RCC 7860 (cell line): Measurements from ENCODE around the gene C17orf113.
"Not testable (repeated sequence)": the region's sequence is repeated elsewhere in the genome, so short reads cannot be mapped to it uniquely, and the experiment has no call there.

ENCODE experiments used
- DNase-seq: peaks from one replicate; pipeline ENCODE4 v3.0.0-alpha.2; 2015; ENCODE audit warnings: low spot score
- FAIRE-seq: peaks from 2 replicates; lab custom pipeline; 2012; peaks lifted over from hg19 to GRCh38; lab: Jason Lieb, UNC

Gene C17orf113

DNA sequence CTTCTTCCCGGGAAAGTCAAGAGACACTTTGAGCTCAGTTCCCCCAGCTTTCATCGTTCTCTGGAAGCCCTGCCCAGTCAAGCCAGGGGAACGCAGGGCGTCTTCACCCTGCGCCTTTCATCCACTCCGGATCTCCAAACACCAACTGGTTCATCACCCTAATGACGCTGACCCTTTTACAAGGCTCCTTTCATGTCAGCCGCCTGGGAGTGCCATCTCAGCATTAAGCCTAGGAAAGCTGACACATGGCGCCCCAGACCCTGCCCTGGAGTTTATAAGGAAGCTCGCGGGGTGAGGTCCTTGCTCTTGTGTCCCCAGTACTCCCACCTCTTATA, 32.6 kb downstream of the C17orf113 start:
- no peak for FAIRE-seq
- no peak for DNase-seq

DNA sequence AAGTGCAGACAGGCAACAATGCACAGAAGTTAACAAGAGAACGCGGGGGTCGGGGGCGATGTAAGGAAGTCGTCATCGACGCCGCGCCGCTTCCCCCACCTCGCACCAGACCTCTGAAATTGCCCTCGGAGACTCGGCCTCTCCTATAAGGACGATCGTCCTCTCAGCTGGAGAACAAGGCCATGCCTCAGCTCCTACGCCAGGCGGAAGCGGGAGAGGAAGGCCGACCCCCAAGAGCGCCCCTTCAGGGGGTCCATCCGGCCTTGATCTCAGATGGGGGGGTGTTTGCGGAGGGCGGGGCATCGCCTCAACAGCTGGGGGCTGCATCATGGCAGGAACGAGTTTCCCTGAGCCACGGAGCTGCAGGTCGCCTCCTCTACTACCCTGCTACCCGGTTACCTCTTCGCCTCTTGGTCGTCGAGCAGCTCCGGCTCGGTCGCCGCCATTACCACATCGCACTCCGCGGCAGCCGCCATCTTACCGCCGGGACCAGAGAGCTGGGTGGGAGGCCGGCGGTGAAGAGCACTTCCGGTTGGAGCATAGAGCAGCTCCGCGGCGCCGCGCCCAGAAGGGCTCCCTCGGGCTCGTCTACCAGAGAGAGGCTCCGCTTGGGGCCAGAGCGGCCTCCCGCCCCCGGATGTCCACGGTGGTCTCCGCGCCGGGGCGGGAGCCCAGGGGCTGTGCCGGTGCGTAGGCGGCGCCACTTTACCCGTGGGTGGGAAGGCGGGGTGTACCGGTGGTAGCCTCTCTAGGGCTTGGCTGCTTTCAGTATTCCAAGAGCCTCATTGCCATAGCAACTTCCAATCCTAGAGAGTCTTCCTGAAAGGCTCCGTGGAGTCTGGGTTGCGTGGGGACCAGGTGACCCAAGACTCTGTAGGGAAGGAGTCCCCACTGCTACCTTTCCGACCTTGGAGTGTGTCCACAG, 33.2 kb downstream of the C17orf113 start, which contains the start of gene DNAJC7:
DNAJC7 (minus strand) TSS at position 499 of the 925 bp plus-strand sequence; CDS start at position 476, 23 bp downstream.
- FAIRE-seq (no peak), DNase-seq (peak; percentile 77)

DNA sequence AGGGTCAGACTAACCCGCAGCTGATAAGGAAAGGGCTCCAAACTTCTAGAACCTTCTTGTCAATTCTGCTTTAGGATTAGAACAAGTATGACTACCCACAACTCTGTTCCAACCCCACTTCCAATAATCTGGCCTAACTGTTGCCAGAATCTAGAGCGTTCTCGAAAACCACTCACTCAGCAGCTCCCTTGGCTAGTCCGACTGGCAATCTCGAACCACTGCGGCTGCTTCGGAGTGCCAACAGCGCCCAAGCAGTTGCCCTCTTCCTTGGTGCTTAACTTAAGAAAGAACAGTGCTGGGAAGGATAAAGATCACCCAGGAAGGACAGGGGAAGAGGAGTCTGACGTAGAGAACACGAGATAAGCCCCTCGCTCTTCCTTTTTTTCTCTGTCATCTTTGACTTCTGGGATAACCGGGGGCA, 34.0 kb downstream of the C17orf113 start:
- FAIRE-seq = no peak
- no peak for DNase-seq

DNA sequence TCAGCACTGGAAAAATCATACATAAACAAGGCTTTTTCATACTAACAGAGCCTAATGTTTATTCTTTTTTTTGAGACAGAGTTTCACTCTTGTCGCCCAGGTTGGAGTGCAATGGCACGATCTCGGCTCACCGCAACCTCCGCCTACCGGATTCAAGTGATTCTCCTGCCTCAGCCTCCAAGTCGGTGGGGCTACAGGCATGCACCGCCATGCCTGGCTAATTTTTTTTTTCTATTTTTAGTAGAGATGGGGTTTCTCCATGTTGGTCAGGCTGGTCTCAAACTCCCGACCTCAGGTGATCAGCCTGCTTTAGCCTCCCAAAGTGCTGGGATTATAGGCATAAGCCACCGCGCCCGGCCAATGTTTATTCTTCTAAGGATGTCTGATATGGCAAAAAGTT, 36.7 kb downstream of the C17orf113 start:
- FAIRE-seq, DNase-seq: not testable (repeated sequence)

DNA sequence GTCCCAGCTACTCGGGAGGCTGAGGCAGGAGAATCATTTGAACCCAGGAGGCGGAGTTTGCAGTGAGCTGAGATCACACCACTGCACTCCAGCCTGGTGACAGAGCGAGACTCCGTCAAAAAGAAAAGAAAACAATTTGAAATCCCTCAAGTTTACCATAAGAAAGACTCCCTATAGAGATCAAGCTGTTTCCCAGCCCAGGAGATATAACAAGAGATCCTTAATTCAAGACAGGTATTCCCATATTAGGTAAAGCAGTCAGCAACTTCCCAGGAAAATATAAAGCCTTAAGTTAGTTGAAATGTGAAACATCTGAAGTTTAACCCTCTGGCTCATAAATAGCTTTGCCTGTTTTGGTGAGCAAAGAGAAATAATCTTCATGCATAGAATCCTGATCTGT, 38.0 kb downstream of the C17orf113 start:
- DNase-seq, FAIRE-seq: not testable (repeated sequence)

DNA sequence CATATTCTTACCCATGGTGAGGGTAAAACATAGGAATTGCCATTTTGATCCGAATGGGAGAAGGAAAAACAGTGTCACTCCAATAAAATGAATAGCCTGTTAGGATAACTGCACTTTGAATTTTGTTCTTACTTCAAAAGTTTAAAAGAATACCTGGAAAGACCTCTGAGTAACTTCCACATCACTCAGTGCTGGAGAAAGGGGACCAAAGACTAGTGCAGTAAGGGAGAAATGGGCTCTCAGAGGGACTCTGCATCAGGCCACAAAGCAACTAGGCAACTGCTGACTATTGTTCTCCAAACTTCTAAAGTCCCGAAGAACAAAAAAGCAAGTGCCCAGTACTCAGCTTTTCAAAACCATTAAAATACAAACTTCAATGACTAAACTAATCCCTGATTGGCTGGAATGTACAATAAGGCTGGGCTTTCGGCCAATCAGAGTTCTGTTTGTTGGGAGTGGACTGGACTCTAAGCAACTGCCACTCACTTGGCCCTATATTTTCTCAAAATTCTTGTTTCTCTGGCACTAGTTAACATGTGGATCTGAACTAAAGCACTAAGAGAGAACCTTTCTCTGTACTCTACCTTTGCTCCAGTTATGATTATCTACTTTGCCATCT, 39.4 kb downstream of the C17orf113 start:
- DNase-seq = no peak
- FAIRE-seq = no peak

DNA sequence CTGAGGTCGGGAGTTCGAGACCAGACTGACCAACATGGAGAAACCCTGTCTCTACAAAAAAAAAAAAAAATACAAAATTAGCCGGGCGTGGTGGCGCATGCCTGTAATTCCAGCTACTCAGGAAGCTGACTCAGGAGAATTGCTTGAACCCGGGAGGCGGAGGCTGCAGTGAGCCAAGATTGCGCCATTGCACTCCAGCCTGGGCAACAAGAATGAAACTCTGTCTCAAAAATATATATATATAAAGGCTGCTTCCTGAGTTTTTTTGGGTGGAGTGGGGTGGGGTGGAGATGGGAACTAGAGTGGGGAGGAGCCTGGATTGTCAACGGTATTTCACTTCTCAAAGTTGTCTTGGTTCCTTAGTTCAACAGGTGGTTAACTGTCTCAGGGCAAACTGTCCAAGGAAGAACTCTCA, 40.1 kb downstream of the C17orf113 start:
- FAIRE-seq, DNase-seq: not testable (repeated sequence)

DNA sequence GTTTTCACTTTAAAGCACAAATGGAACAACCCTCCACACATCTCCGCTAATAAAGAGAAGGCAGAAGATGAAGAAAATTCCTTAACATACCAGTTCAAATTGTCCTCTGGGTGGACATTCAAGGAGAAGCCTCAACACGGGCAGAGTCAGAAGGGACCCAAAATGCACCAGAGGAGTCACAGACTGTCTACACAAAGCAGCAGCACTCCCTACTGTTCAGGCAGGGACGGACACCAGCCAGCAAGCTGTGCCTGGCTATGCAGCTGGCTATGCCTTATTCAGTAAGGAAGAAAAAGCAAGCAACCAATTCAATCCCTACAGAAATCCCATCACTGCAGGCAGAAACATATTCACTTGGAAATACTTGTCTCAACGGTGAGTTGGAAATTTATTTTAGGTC, 41.2 kb downstream of the C17orf113 start:
- DNase-seq = no peak
- no peak for FAIRE-seq

DNA sequence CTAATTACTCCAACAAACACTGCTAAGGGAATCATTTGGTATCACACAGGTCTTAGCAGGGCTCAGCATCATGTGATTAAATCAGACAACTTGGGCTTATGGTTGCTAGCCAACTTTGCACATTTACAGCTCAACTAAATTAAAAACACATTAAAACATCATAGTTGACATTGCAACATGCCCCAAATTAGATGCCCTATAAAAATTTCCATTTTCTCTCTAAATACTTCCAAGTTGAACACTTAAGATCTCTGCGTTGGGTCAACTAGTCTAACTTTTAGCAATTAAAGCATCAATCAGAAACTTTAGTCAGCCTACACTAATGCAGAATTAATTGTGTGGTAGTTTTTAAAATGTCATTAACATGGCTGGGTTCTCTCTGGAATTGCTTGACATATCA, 45.2 kb downstream of the C17orf113 start:
- FAIRE-seq (no peak), DNase-seq (no peak)

DNA sequence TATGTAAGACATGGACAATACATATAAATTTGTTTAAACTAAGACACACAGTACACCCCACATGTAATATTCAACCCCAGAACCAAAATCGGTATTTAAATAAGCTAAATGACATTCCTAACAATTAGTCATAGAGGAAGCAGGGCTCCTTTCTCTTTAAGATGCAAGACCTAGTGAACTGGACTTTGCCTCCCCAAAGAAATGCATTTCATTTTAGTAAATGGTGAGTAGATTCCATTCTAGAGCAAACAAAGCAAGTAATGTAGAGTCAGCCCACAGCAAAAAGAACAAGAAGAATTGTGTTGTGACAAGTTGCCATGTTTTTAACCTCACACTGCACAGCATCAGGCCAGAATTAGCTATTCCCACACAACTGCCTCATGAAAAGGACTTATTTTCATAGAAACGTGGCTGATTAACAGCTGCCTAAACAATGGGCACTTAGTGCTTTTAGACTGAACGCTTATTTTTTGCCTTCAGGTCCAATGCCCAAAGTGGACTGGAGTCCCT, 47.6 kb downstream of the C17orf113 start:
- DNase-seq (peak; percentile 24), FAIRE-seq (no peak)

DNA sequence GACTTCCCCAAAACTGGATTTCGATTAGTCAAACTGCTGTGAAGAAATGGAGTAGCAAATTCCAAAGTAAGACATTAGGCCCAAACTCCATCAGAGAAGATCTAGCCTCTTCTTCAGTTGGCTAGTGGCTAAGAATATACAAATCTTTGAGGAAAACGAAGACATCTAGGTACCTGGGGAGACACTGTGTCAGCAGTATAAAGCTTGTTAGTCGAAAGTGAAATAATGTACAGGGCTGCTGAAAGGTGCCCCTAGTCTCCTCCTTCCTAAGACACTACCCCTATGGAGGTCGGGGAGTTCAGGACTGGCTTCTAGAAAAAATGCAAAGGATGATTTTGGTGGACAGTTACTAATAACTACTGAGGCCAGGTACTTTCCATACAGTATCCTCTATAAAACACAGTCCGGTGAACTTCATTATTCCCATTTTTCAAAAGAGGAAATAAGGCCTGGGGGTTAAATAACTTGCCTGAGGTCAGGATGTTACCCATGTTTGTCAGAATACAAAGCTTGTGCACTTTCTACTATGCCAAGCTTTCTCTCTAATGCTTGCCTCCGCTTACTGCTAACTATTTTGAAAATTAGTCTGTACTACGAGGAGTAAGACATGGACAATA, 48.1 kb downstream of the C17orf113 start:
- FAIRE-seq = no peak
- no peak for DNase-seq

DNA sequence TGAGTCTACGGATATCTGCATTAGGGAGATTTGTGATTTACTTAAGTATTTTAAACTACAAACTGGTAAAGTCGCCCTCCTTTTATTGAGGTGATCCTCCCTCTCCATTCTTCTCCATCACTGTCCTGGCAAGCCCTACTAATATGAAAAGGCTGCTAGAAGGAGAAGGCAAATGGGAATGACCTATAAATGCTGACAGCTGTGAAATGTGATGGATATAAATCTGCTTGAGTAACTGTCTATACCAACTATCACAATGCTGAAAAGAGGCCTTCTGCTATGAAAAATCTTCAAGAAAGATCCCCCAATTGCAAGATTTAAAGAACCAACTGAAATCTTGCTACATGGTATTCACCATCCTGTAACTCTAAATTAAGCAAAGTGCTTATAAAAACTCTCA, 48.7 kb downstream of the C17orf113 start:
- DNase-seq (no peak), FAIRE-seq (no peak)

DNA sequence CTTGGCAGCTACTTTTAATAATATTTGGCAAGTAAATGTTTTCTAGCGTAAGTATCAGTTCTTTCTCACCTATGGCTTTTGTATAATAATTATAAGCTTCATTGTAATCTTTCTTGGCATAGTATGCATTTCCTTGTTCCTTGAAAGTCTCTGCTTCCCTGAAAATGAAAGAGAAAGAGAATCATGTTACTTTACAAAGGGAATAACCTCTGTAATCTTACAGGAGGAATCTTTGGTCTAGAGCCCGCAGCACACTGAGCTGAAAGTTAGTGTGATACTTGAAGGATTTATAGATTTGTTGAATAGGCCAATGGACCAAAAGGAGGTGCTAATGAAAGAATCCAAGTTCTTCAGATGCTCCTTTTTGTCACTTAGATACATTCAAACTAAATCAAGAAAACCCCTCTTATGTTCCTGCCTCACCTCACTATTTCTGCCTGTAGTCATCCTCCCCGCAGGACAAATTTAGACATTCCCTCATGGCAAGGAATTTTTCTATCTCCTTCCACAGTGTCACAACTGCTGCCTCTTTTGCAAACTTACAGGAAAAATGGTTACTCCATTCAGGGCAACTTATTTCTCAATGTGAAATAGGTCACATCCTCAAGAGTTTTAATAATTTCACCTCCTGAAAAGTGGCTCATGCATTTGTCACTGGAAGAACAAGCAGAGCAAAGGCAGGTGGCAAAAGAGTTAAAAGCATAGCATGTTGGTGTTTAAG, 49.8 kb downstream of the C17orf113 start:
- FAIRE-seq (no peak), DNase-seq (no peak)

DNA sequence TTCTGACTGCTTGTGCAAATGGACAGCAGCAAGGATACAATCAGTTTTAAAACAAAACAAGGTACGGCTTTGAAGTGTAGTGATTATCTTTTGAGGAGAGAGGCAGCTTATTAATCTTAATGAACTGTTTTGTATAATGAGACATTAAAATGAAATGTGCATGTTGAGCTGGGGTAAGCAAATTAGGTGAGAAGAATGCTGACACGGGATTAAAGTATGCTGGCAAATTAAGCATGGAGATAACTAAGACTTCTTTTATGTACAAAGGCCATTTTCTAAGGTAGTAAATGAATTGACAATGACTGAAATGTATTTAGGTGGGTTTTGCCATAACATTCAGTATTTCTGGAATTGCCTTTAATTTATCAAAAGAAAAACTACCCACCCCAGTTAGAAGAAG, 51.9 kb downstream of the C17orf113 start:
- DNase-seq (no peak), FAIRE-seq (no peak)

DNA sequence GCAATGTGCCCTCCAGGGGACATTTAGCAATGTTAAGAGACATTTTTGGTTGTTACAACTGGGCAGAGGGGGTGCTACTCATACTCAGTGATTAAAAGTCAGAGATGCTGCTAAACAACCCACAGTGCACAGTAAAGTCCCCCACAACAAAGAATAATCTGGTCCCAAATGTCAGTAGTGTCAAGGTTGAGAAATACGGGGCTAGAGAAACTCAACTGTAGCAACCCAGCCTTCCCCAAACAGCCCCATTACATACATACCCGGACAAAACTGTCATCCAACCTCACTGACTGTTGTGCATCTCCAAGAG, 53.6 kb downstream of the C17orf113 start:
- FAIRE-seq (no peak), DNase-seq (no peak)

DNA sequence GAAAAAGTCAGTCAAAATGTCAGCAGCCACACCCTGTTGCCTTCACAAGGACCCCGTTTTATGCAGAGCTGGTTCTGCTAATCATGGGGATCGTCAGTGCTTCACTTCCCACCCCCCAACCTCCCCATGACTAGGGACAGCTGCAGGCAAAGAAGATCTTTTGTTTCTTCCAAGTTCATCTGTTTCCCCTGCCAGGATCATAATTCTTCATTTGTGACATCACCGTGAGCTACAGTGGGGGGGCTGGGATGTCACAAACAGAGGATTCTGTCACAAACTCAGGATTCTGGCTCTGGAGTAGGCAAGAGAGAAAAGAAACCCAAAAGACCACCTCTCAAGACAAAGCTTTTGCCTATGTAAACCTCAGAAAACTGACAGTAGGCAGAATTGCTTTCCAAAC, 57.8 kb downstream of the C17orf113 start:
- FAIRE-seq = no peak
- no peak for DNase-seq

DNA sequence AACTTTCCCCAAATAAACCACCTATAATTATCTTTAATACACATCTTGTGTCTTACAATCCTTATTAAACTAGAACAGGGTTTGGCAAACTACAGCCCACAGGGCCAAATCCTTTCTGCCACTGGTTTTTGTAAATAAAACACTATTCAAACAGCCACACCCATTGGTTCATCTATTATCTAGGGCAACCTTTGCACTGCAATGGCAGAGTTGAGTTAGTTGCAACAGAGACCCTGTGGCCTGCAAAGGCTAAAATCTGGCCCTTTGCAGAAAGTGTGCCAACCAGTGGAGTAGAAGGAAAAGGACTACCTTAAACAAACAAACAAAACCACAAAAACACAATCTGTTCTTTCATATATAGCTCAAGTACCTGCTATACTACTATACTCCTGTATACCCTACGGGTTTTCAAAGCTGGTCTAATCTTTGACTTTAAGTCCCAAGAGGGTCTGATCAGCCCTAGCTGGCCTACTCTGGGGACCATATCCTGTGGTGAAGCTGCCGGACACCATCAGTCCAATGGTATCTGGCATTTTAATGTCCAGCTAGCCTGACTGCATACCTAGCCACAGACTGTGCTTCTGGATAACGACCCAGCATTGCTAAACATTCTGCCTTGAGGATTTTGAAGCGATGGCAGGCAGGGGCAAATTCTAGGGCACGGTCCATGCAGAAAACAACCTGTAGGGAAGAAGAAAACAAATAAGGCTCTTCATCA, 60.5 kb downstream of the C17orf113 start:
- no peak for DNase-seq
- FAIRE-seq = no peak

DNA sequence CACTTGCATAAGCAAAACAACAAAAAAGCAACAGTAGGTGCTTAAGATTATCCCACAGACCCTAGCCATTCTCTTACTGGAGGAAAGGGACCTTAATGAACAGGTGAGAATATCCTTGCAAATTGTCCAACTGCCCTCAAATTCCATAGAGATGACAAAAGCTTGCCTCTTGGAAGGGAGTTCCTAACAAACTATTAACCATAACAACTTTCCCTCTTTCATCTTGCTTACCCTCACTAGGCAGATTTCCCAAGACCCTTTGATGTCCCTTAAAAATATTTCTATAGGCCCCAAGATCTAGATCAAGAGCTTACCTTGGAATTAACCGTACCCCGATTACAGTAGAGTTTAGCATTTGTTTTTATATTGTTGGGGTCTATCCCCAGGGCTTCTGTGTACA, 62.0 kb downstream of the C17orf113 start:
- DNase-seq = no peak
- FAIRE-seq = no peak
